Fibroblast of lung (primary cell): ENCODE measurements around the gene TCERG1L. TPM values are rescaled to one million over a fixed set of nuclear protein-coding genes. Genes with fewer than 3 reads are reported as not detected.

ENCODE experiments used
- DNase-seq, 2 donors: peaks; one replicate each; pipeline versions ENCODE4 v3.0.0 to v3.0.0-alpha.2; 2010; ENCODE audit warnings: low read depth in 2 of 2
- H2AFZ ChIP-seq: 2 replicates; pipeline ENCODE4 v1.5.1; 2012; ENCODE audit warnings: low read length, control low read depth, inconsistent platforms
- H3K27ac ChIP-seq: 2 replicates; pipeline ENCODE4 v1.5.1; 2011; ENCODE audit warnings: low read length, control low read depth; ENCODE audit not compliant: insufficient read depth
- H3K27me3 ChIP-seq: 2 replicates; pipeline ENCODE4 v1.5.1; 2011; ENCODE audit warnings: mild to moderate bottlenecking, low read length; ENCODE audit not compliant: control insufficient read depth, insufficient read depth
- H3K36me3 ChIP-seq: 2 replicates; pipeline ENCODE4 v1.5.1; 2011; ENCODE audit warnings: low read length; ENCODE audit not compliant: control insufficient read depth, insufficient read depth
- H3K4me1 ChIP-seq: 2 replicates; pipeline ENCODE4 v1.5.1; 2011; ENCODE audit warnings: low read length; ENCODE audit not compliant: control insufficient read depth, insufficient read depth; ENCODE audit errors: extremely low read depth
- H3K4me2 ChIP-seq: 2 replicates; pipeline ENCODE4 v1.5.1; 2011; ENCODE audit warnings: low read length, control low read depth; ENCODE audit not compliant: insufficient read depth; ENCODE audit errors: extremely low read depth
- H3K4me3 ChIP-seq, 4 experiments: fragments of 200-600 bp in 1 of 4; sonication (generic) in 1 of 4; replicated peaks in 1 of 4; 2 replicates each; pipeline ENCODE4 v1.5.1; 2011 to 2016; ENCODE audit warnings: low read length in 4 of 4, low read depth in 3 of 4, mild to moderate bottlenecking in 3 of 4, control low read depth in 2 of 4, inconsistent platforms in 1 of 4, mixed read lengths in 1 of 4; ENCODE audit not compliant: insufficient read depth in 1 of 4; ENCODE audit errors: control extremely low read depth in 1 of 4
- H3K79me2 ChIP-seq: 2 replicates; pipeline ENCODE4 v1.5.1; 2012; ENCODE audit warnings: mild to moderate bottlenecking, low read length, inconsistent platforms; ENCODE audit not compliant: control insufficient read depth, insufficient read depth
- H3K9ac ChIP-seq: 2 replicates; pipeline ENCODE4 v1.5.1; 2011; ENCODE audit warnings: mild to moderate bottlenecking, low read length, control low read depth; ENCODE audit not compliant: insufficient read depth
- H3K9me3 ChIP-seq: 2 replicates; pipeline ENCODE4 v1.5.1; 2012; ENCODE audit warnings: low read depth, low read length; ENCODE audit not compliant: control insufficient read depth, insufficient read depth
- H4K20me1 ChIP-seq: 2 replicates; pipeline ENCODE4 v1.5.1; 2011; ENCODE audit warnings: low read length; ENCODE audit not compliant: control insufficient read depth, insufficient read depth; ENCODE audit errors: extremely low read depth
- EZH2 ChIP-seq: IDR thresholded peaks from 2 replicates; pipeline ENCODE4 v1.5.1; 2012; ENCODE audit warnings: low read length, control low read depth, mild to moderate bottlenecking; ENCODE audit errors: missing control alignments
- polyA plus RNA-seq, 2 donors: library from polyadenylated mRNA; depleted of rRNA in 1 of 2; stranded (reverse) in 1 of 2; unstranded in 1 of 2; fragments of >200 nt; gene quantifications; 2 replicates each; pipeline ENCODE4 v1.2.1, GENCODE V29; 2011 to 2012; ENCODE audit warnings: missing spikeins in 1 of 2
- total RNA-seq: library from RNA; depleted of rRNA; stranded (reverse); fragments of >200 nt; gene quantifications from 2 replicates; pipeline ENCODE4 v1.2.1, GENCODE V29; 2014
- TF ChIP-seq, protein P1 (sequence below), 2 donors: IDR thresholded peaks in 1 of 2; conservative IDR thresholded peaks in 1 of 2; 1 replicate in 1 of 2; 2 replicates in 1 of 2; pipeline ENCODE4 v1.5.1; 2011 to 2012; ENCODE audit warnings: low read length in 2 of 2, control low read depth in 1 of 2, inconsistent platforms in 1 of 2, low read depth in 1 of 2, mild to moderate bottlenecking in 1 of 2

Gene TCERG1L
- total and polyA plus RNA-seq, 2 donors (not counting 1 experiment from before 2014, with no cell fraction given): 0.02 TPM; not detected in 1

DNA sequence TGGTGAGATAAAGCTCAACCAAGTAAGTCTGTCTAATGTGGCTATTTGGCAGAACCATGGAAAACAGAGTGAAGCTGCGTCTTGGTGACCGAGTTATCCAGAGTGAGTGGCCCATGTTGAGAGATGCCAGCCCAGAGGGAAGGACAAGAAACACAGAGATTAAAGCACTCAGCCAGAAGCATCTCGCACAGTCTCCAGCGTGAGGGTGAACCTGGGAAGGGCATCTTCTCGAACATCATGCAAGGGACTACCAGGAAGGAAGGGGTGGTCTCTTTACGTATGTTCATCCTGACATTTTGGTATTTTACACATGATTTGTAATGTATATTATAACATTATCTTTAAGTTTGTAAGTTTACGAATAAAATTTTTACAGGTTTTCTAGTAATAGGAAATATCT is 146.4 kb downstream of the TCERG1L start:
- Histone ChIP-seq H4K20me1 (no peaks in the 10 kb centered on the region), H3K27ac (no peak overlapping the region), H3K4me3 (no peak overlapping the region), H3K9ac (no peak overlapping the region), H2AFZ (no peak overlapping the region), H3K79me2 (no peaks in the 10 kb centered on the region), H3K4me2 (no peak overlapping the region), H3K36me3 (no peaks in the 10 kb centered on the region), H3K27me3 (no peaks in the 10 kb centered on the region), H3K9me3 (no peaks in the 10 kb centered on the region), H3K4me1 (no peaks in the 10 kb centered on the region)
- TF ChIP-seq, protein P1, sequence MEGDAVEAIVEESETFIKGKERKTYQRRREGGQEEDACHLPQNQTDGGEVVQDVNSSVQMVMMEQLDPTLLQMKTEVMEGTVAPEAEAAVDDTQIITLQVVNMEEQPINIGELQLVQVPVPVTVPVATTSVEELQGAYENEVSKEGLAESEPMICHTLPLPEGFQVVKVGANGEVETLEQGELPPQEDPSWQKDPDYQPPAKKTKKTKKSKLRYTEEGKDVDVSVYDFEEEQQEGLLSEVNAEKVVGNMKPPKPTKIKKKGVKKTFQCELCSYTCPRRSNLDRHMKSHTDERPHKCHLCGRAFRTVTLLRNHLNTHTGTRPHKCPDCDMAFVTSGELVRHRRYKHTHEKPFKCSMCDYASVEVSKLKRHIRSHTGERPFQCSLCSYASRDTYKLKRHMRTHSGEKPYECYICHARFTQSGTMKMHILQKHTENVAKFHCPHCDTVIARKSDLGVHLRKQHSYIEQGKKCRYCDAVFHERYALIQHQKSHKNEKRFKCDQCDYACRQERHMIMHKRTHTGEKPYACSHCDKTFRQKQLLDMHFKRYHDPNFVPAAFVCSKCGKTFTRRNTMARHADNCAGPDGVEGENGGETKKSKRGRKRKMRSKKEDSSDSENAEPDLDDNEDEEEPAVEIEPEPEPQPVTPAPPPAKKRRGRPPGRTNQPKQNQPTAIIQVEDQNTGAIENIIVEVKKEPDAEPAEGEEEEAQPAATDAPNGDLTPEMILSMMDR (conservative IDR thresholded peaks at IDR 0.05 in 1 of 2, IDR thresholded peaks at IDR 0.05 in 1 of 2; ENCODE audit: low read depth in 1 of 2, low read length in 2 of 2): no peak
- TF ChIP-seq EZH2: no peak
- DNase-seq: no peak

DNA sequence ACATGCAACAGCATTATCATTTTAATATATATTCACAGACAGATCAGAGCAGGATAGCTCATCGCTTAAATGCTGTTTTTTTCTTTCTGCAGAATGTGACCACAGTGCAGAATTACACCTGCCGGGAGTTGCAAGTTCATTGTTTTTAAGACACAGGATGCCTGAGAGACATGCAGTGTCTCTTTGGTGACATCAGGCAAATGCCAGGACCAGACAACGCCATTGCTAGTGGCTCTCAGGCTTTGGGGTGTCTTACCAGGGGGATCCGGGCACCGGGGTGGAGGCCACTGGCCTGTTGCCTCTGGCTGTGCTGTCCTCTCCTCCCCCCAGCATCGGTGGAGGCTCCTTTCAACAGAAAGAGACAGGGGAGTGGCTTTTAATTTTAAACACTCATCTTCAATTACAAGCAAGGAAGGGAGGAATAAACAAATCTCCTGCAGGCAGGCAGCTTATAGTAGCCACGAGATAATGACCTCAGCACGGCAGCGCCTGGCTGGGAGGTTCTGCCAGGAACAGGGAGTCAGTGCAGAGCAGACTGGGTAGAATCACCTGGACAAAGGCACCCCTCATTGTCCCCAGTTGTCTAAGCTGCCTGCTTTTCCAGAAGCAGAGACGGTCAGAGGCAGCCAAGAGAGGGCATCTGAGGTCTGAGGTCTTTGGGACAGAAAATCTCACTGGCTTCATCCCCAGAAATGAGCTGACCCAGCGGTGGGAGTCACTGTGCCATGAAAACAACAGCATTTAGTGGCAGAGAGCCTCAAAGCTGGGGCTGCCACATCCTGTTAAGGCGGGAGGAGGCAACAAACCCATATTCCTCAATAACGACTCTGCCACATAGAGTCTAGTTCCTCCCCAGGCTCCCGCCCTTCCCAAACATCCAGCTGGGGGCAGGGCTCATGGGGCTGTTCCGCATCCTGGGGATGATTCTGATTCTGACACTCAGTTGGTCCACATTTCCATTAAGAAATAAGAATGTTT is 148.4 kb downstream of the TCERG1L start:
- Histone ChIP-seq H3K9ac (no peak overlapping the region), H3K79me2 (no peaks in the 10 kb centered on the region), H3K4me1 (no peaks in the 10 kb centered on the region), H3K4me2 (no peak overlapping the region), H2AFZ (no peak overlapping the region), H3K36me3 (no peaks in the 10 kb centered on the region), H3K27ac (no peak overlapping the region), H3K27me3 (no peaks in the 10 kb centered on the region), H4K20me1 (no peaks in the 10 kb centered on the region), H3K4me3 (no peak overlapping the region), H3K9me3 (no peaks in the 10 kb centered on the region)
- TF ChIP-seq, protein P1 (conservative IDR thresholded peaks at IDR 0.05 in 1 of 2, IDR thresholded peaks at IDR 0.05 in 1 of 2; ENCODE audit: low read depth in 1 of 2, low read length in 2 of 2): no peak
- no peak for TF ChIP-seq EZH2
- no peak for DNase-seq

DNA sequence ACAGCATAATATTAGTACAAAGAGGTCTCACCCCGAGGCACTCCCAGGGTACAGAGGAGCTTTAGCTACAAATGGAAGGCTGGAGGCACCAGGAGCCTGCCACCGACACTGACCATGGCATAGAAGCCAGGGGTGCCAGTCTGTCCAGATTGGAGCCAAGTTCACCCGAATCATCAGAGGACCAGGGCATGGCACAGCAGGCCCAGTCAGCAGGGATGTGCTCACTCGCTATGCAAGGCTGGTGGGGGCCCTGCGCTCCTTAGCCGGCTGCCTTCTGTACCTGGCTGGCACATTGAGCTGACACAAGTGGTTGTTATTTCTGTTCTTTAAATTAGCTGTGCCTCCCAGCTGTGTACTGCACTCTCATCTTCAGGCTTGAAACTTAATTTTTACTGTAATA is 149.3 kb downstream of the TCERG1L start:
- Histone ChIP-seq H3K36me3 (no peaks in the 10 kb centered on the region), H3K9ac (no peak overlapping the region), H3K4me2 (no peak overlapping the region), H3K27me3 (no peaks in the 10 kb centered on the region), H2AFZ (no peak overlapping the region), H3K27ac (no peak overlapping the region), H3K9me3 (no peaks in the 10 kb centered on the region), H3K4me1 (no peaks in the 10 kb centered on the region), H3K79me2 (no peaks in the 10 kb centered on the region), H4K20me1 (no peaks in the 10 kb centered on the region), H3K4me3 (no peak overlapping the region)
- TF ChIP-seq, protein P1 (conservative IDR thresholded peaks at IDR 0.05 in 1 of 2, IDR thresholded peaks at IDR 0.05 in 1 of 2; ENCODE audit: low read depth in 1 of 2, low read length in 2 of 2): no peak
- no peak for DNase-seq
